Stimulated activated CD4-positive, alpha-beta T cell treated with anti-CD3 and anti-CD28 coated beads, Interleukin-15, amount 100 ng/mL, for 24 hours (primary cell): ENCODE measurements around the gene MRPL48.
A peak's percentile ranks its signal among the peaks of the same experiment; 100 is the strongest.
"Not testable (repeated sequence)": the region's sequence is repeated elsewhere in the genome, so short reads cannot be mapped to it uniquely, and the experiment has no call there.

ENCODE experiments used
- DNase-seq: peaks from one replicate; pipeline ENCODE4 v3.0.0-alpha.2; 2020

The MRPL48 gene

GRCh38 chr11:73787643-73788558 lies at the start of gene MRPL48:
Gene MRPL48 (plus strand): TSS chr11:73787874. CDS start chr11:73787972, 98 bp downstream.
- DNase-seq, result peak; percentile 94

GRCh38 chr11:73743045-73743444 lies 44.6 kb upstream of the MRPL48 start:
- DNase-seq, result no peak

GRCh38 chr11:73746701-73747100 lies 41.0 kb upstream of the MRPL48 start:
- DNase-seq, result no peak

GRCh38 chr11:73747762-73748161 lies 39.9 kb upstream of the MRPL48 start:
- no peak for DNase-seq

GRCh38 chr11:73748300-73748699 lies 39.4 kb upstream of the MRPL48 start:
- DNase-seq, result no peak

GRCh38 chr11:73749118-73749517 lies 38.6 kb upstream of the MRPL48 start:
- DNase-seq, result no peak

- no peak for DNase-seq
Measured at GRCh38 chr11:73750228-73750627, 37.4 kb upstream of the MRPL48 start.

- not testable (repeated sequence) for DNase-seq
Measured at GRCh38 chr11:73750862-73751261, 36.8 kb upstream of the MRPL48 start.

- DNase-seq, result no peak
Measured at GRCh38 chr11:73752216-73752867, 35.3 kb upstream of the MRPL48 start.

GRCh38 chr11:73752903-73753302 lies 34.8 kb upstream of the MRPL48 start:
- DNase-seq, result no peak

GRCh38 chr11:73753938-73754337 lies 33.7 kb upstream of the MRPL48 start:
- no peak for DNase-seq

- no peak for DNase-seq
Measured at GRCh38 chr11:73755670-73756069, 32.0 kb upstream of the MRPL48 start.

- DNase-seq, result no peak
Measured at GRCh38 chr11:73757598-73757997, 30.1 kb upstream of the MRPL48 start.

GRCh38 chr11:73758451-73758850 lies 29.2 kb upstream of the MRPL48 start:
- DNase-seq, result no peak

GRCh38 chr11:73759610-73760134 lies 28.0 kb upstream of the MRPL48 start:
- peak; percentile 16 for DNase-seq

- DNase-seq, result no peak
Measured at GRCh38 chr11:73760135-73760678, 27.5 kb upstream of the MRPL48 start.

GRCh38 chr11:73760679-73761402 lies 26.8 kb upstream of the MRPL48 start, which contains the start of gene RAB6A:
Gene RAB6A (minus strand): TSS chr11:73761074. CDS start chr11:73760635, 439 bp downstream.
- DNase-seq, result peak; percentile 100

- no peak for DNase-seq
Measured at GRCh38 chr11:73761403-73761945, 26.2 kb upstream of the MRPL48 start.

GRCh38 chr11:73762732-73763131 lies 24.9 kb upstream of the MRPL48 start:
- no peak for DNase-seq

- DNase-seq, result no peak
Measured at GRCh38 chr11:73766763-73767162, 20.9 kb upstream of the MRPL48 start.

GRCh38 chr11:73770811-73771210 lies 16.9 kb upstream of the MRPL48 start:
- DNase-seq, result not testable (repeated sequence)
